IMR-90 (cell line): ENCODE results near the gene MSL3B.

Experiments
- ATAC-seq: fragments of 200-7000 bp; cut with Tn5 transposase; 2 replicates; pipeline ENCODE4 v1.9.1; 2020; ENCODE audit warnings: low read depth, mild to moderate bottlenecking, moderate library complexity
- BruUV-seq: library from RNA; stranded (reverse); fragments of 400-500 nt; replicated peaks from 2 replicates; lab custom pipeline; 2021; lab: Mats Ljungman, UMichigan
- CTCF ChIA-PET: fragments of 300-600 bp; formaldehyde crosslinking; extraction: SDS; loops from one replicate; lab custom pipeline; 2021; ENCODE audit warnings: antibody characterized with exemption; lab: Yijun Ruan, JAX
- POLR2A ChIA-PET: fragments of 300-600 bp; sonication (Branson Sonifier 250); formaldehyde crosslinking; loops from one replicate; lab custom pipeline; 2022; ENCODE audit warnings: antibody characterized with exemption; ENCODE audit not compliant: unreplicated experiment; lab: Charles Lee
- DNase-seq: peaks from one replicate; pipeline ENCODE4 v3.0.0; 2013
- H2AFZ ChIP-seq: replicated peaks from 2 replicates; pipeline ENCODE3; 2013; ENCODE audit warnings: low read length, mild to moderate bottlenecking; ENCODE audit not compliant: poor library complexity
- H2AK5ac ChIP-seq: 2 replicates; pipeline ENCODE4 v1.6.1; 2013; ENCODE audit warnings: low read depth, low read length, inconsistent platforms
- H2AK9ac ChIP-seq: replicated peaks from 2 replicates; pipeline ENCODE3; 2013; ENCODE audit warnings: mild to moderate bottlenecking, low read depth, low read length, moderate library complexity; ENCODE audit not compliant: poor library complexity
- H2BK120ac ChIP-seq: 2 replicates; pipeline ENCODE4 v1.6.1; 2013; ENCODE audit warnings: low read depth, low read length, inconsistent platforms
- H2BK15ac ChIP-seq: 3 replicates; pipeline ENCODE4 v1.6.1; 2013; ENCODE audit warnings: low read depth, low read length, inconsistent platforms
- H2BK20ac ChIP-seq: 2 replicates; pipeline ENCODE4 v1.6.1; 2013; ENCODE audit warnings: low read depth, mild to moderate bottlenecking, inconsistent platforms, low read length, moderate library complexity
- H2BK5ac ChIP-seq: 2 replicates; pipeline ENCODE4 v1.6.1; 2013; ENCODE audit warnings: mild to moderate bottlenecking, low read depth, low read length, inconsistent platforms; ENCODE audit not compliant: poor library complexity, severe bottlenecking
- H3K14ac ChIP-seq: replicated peaks from 2 replicates; pipeline ENCODE4 v1.6.1; 2013; ENCODE audit warnings: low read depth, low read length, inconsistent platforms
- H3K18ac ChIP-seq: 2 replicates; pipeline ENCODE4 v1.6.1; 2013; ENCODE audit warnings: low read depth, low read length, control low read depth
- H3K23ac ChIP-seq: 2 replicates; pipeline ENCODE4 v1.6.1; 2013; ENCODE audit warnings: low read depth, low read length, inconsistent platforms
- H3K27ac ChIP-seq: 2 replicates; pipeline ENCODE4 v1.5.1; 2013; ENCODE audit warnings: mild to moderate bottlenecking, control low read depth, low read length; ENCODE audit not compliant: insufficient read depth
- H3K27me3 ChIP-seq: 2 replicates; pipeline ENCODE4 v1.6.1; 2013; ENCODE audit warnings: low read length; ENCODE audit not compliant: control insufficient read depth, insufficient read depth
- H3K36me3 ChIP-seq: 2 replicates; pipeline ENCODE4 v1.6.1; 2013; ENCODE audit warnings: low read length, mixed read lengths; ENCODE audit not compliant: control insufficient read depth, insufficient read depth
- H3K4ac ChIP-seq: 2 replicates; pipeline ENCODE4 v1.6.1; 2013; ENCODE audit warnings: low read depth, low read length, inconsistent platforms
- H3K4me1 ChIP-seq: 2 replicates; pipeline ENCODE4 v1.6.1; 2013; ENCODE audit warnings: low read length, mixed read lengths; ENCODE audit not compliant: control insufficient read depth, insufficient read depth
- H3K4me2 ChIP-seq: 2 replicates; pipeline ENCODE4 v1.6.1; 2013; ENCODE audit warnings: low read depth, mild to moderate bottlenecking, control low read depth, low read length, moderate library complexity
- H3K4me3 ChIP-seq: 2 replicates; pipeline ENCODE4 v1.5.1; 2013; ENCODE audit warnings: low read depth, mild to moderate bottlenecking, control low read depth, low read length, moderate library complexity; ENCODE audit not compliant: insufficient read depth
- H3K56ac ChIP-seq: 2 replicates; pipeline ENCODE4 v1.6.1; 2013; ENCODE audit warnings: low read length, inconsistent platforms; ENCODE audit not compliant: insufficient read depth; ENCODE audit errors: extremely low read depth
- H3K79me1 ChIP-seq, 2 experiments: 2 replicates each; pipeline ENCODE4 v1.6.1; 2013; ENCODE audit warnings: low read length in 2 of 2, inconsistent platforms in 1 of 2, low read depth in 1 of 2
- H3K9ac ChIP-seq: 2 replicates; pipeline ENCODE4 v1.6.1; 2013; ENCODE audit warnings: low read depth, low read length, control low read depth
- H3K9me1 ChIP-seq: 2 replicates; pipeline ENCODE4 v1.6.1; 2013; ENCODE audit warnings: low read length, inconsistent platforms; ENCODE audit not compliant: insufficient read depth
- H3K9me3 ChIP-seq: 2 replicates; pipeline ENCODE4 v1.6.1; 2013; ENCODE audit warnings: low read length; ENCODE audit not compliant: control insufficient read depth, insufficient read depth
- H4K20me1 ChIP-seq: 2 replicates; pipeline ENCODE4 v1.6.1; 2013; ENCODE audit warnings: low read length, inconsistent platforms; ENCODE audit not compliant: insufficient read depth
- H4K5ac ChIP-seq: 2 replicates; pipeline ENCODE4 v1.6.1; 2013; ENCODE audit warnings: mild to moderate bottlenecking, low read depth, low read length, control low read depth
- H4K8ac ChIP-seq, 2 experiments: 2 replicates each; pipeline ENCODE4 v1.6.1; 2013; ENCODE audit warnings: low read depth in 2 of 2, low read length in 2 of 2, control low read depth in 1 of 2, inconsistent platforms in 1 of 2
- H4K91ac ChIP-seq: 2 replicates; pipeline ENCODE4 v1.6.1; 2013; ENCODE audit warnings: low read depth, low read length, inconsistent platforms; ENCODE audit not compliant: insufficient read depth
- BHLHE40 ChIP-seq: fragments of 150-350 bp; IDR thresholded peaks from 2 replicates; pipeline ENCODE4 v1.6.1; 2016; ENCODE audit warnings: mild to moderate bottlenecking, low read depth, low read length
- CHD1 ChIP-seq: IDR thresholded peaks from 2 replicates; pipeline ENCODE4 v1.6.1; 2012; ENCODE audit warnings: low read depth, low read length, improper control_type of control experiment
- FOS ChIP-seq: fragments of 150-350 bp; IDR thresholded peaks from 2 replicates; pipeline ENCODE4 v1.6.1; 2016; ENCODE audit warnings: low read depth, low read length
- MXI1 ChIP-seq: IDR thresholded peaks from 2 replicates; pipeline ENCODE4 v1.6.1; 2012; ENCODE audit warnings: low read depth, mild to moderate bottlenecking, low read length, moderate library complexity, borderline replicate concordance
- NFE2L2 ChIP-seq: fragments of 150-350 bp; IDR thresholded peaks from 2 replicates; pipeline ENCODE4 v1.6.1; 2016; ENCODE audit warnings: low read depth, mild to moderate bottlenecking, low read length
- RAD21 ChIP-seq: IDR thresholded peaks from 2 replicates; pipeline ENCODE4 v1.6.1; 2012; ENCODE audit warnings: low read length, improper control_type of control experiment
- RFX5 ChIP-seq: IDR thresholded peaks from 2 replicates; pipeline ENCODE4 v1.8.0; 2012; ENCODE audit warnings: low read depth, mild to moderate bottlenecking, low read length, moderate library complexity
- SMC3 ChIP-seq: fragments of 150-350 bp; IDR thresholded peaks from 2 replicates; pipeline ENCODE4 v1.6.1; 2016; ENCODE audit warnings: low read depth, mild to moderate bottlenecking, antibody characterized with exemption, low read length, moderate library complexity
- WGBS, 2 experiments: methylation state at CpG; one replicate each; pipeline versions ENCODE4 v1.1.5 to v1.1.7; 2013; ENCODE audit warnings: missing lambda C conversion rate in 2 of 2; ENCODE audit not compliant: insufficient read length in 1 of 2; ENCODE audit errors: extremely low coverage in 2 of 2; 5-methylcytosine and 5-hydroxymethylcytosine counted together
- dilution Hi-C: fragments of 300-500 bp; cut with HindIII; formaldehyde crosslinking; loops from one replicate; pipeline ENCODE4 v1.14.3; 2018; ENCODE audit warnings: low sequenced_read_pairs; ENCODE audit not compliant: unreplicated experiment
- in situ Hi-C: fragments of 300-500 bp; cut with MboI; formaldehyde crosslinking; loops from 3 replicates; pipeline ENCODE4 v1.14.3; 2019; ENCODE audit warnings: low sequenced_read_pairs, inconsistent platforms, mixed read lengths
- intact Hi-C: fragments of 100-400 bp; cut with micrococcal nuclease; formaldehyde crosslinking; loops from 2 replicates; pipeline ENCODE4 v1.10.0; 2022

Gene MSL3B

GRCh38 chr2:233824373-233824772 is 43.8 kb downstream of the MSL3B start:
- Histone ChIP-seq H2AK5ac (no peak overlapping the region), H3K79me1 (no peaks in the 10 kb centered on the region), H4K5ac (no peak overlapping the region), H2BK20ac (no peak overlapping the region), H3K4me2 (no peak overlapping the region), H3K4me3 (no peak overlapping the region), H2AK9ac (no peak overlapping the region), H2BK5ac (no peak overlapping the region), H3K9me3 (no peaks in the 10 kb centered on the region), H4K91ac (no peak overlapping the region), H3K23ac (no peak overlapping the region), H3K56ac (no peak overlapping the region), H3K9me1 (no peaks in the 10 kb centered on the region), H4K20me1 (no peaks in the 10 kb centered on the region), H3K27me3 (peaks cover 10% of the 10 kb centered on the region), H3K27ac (no peak overlapping the region), H3K14ac (no peak overlapping the region), H3K4ac (no peak overlapping the region), H2BK15ac (no peak overlapping the region), H2BK120ac (no peak overlapping the region), H2AFZ (no peak overlapping the region), H3K4me1 (no peaks in the 10 kb centered on the region), H3K36me3 (no peaks in the 10 kb centered on the region), H3K18ac (no peak overlapping the region), H4K8ac (no peak overlapping the region), H3K9ac (no peak overlapping the region)
- BruUV-seq: no TSS peak
- dilution Hi-C loops (no loop called here), in situ Hi-C loops (no loop called here), intact Hi-C loops (no loop called here)
- 68% methylated on average over 4 of the region's 7 CpGs; no CpG with 5 or more reads in 1 of the 2 experiments for WGBS, 2 experiments
- ATAC-seq (no peak), DNase-seq (no peak)
- ChIA-PET CTCF (no interaction called here), POLR2A (no interaction called here)
- TF ChIP-seq MXI1 (no peak), CHD1 (no peak), RFX5 (no peak), SMC3 (no peak), FOS (no peak), BHLHE40 (no peak), RAD21 (no peak), NFE2L2 (no peak)
